AG09319 (cell line): ENCODE measurements around the gene MUC5B.

Experiments
- DNase-seq: peaks from one replicate; pipeline ENCODE4 v3.0.0-alpha.2; 2010; ENCODE audit warnings: low read depth; ENCODE audit errors: extremely low read depth
- CTCF ChIP-seq: IDR thresholded peaks from 2 replicates; pipeline ENCODE4 v1.5.1; 2011; ENCODE audit warnings: low read depth, mild to moderate bottlenecking, inconsistent platforms, low read length, moderate library complexity

The MUC5B gene

GRCh38 chr11:1223346-1224110 lies 662 bp downstream of the MUC5B start:
- TF ChIP-seq CTCF, result no peak
- no peak for DNase-seq

GRCh38 chr11:1224111-1224490 lies 1.2 kb downstream of the MUC5B start:
- DNase-seq, result no peak
- no peak for TF ChIP-seq CTCF

GRCh38 chr11:1224491-1225385 lies 1.9 kb downstream of the MUC5B start:
- no peak for TF ChIP-seq CTCF
- DNase-seq, result no peak

- DNase-seq, result no peak
- TF ChIP-seq CTCF, result no peak
Measured at GRCh38 chr11:1225386-1226225, 2.7 kb downstream of the MUC5B start.

GRCh38 chr11:1226226-1226985 lies 3.5 kb downstream of the MUC5B start:
- no peak for DNase-seq
- no peak; the same call in 1 of the 2 replicates for TF ChIP-seq CTCF

GRCh38 chr11:1226986-1227550 lies 4.2 kb downstream of the MUC5B start:
- no peak for DNase-seq
- TF ChIP-seq CTCF, result no peak
